Cerebellar nuclear complex (tissue), 1 donor: ENCODE data around the gene FAM9B.
"Not testable (repeated sequence)": the region's sequence is repeated elsewhere in the genome, so short reads cannot be mapped to it uniquely, and the experiment has no call there.

ENCODE experiments used
- DNase-seq, 2 experiments: peaks; one replicate each; lab custom pipeline; 2025; lab: John Stamatoyannopoulos, UW

The FAM9B gene

GRCh38 chrX:9033989-9034388, at the start of gene FAM9B:
TSS of gene FAM9B (minus strand) at chrX:9034127. CDS start at chrX:9032986, 1,141 bp downstream.
- DNase-seq: no peak

GRCh38 chrX:9081271-9081670, 47.3 kb upstream of the FAM9B start:
- no peak for DNase-seq

GRCh38 chrX:9074326-9074725, 40.4 kb upstream of the FAM9B start:
- no peak for DNase-seq

- DNase-seq: no peak
Observed at GRCh38 chrX:9072281-9072680, 38.4 kb upstream of the FAM9B start.

GRCh38 chrX:9071031-9071650, 37.2 kb upstream of the FAM9B start:
- no peak for DNase-seq

GRCh38 chrX:9069573-9069972, 35.6 kb upstream of the FAM9B start:
- no peak for DNase-seq

GRCh38 chrX:9064694-9065093, 30.8 kb upstream of the FAM9B start:
- DNase-seq: no peak

- DNase-seq: no peak
Observed at GRCh38 chrX:9062641-9063040, 28.7 kb upstream of the FAM9B start.

GRCh38 chrX:9055354-9055753, 21.4 kb upstream of the FAM9B start:
- DNase-seq: no peak

GRCh38 chrX:9052081-9052480, 18.2 kb upstream of the FAM9B start:
- DNase-seq: no peak

GRCh38 chrX:9050331-9050730, 16.4 kb upstream of the FAM9B start:
- no peak for DNase-seq

- DNase-seq: no peak
Observed at GRCh38 chrX:9048801-9049200, 14.9 kb upstream of the FAM9B start.

- no peak for DNase-seq
Observed at GRCh38 chrX:9038244-9038643, 4.3 kb upstream of the FAM9B start.

- DNase-seq: no peak
Observed at GRCh38 chrX:9037296-9037695, 3.4 kb upstream of the FAM9B start.

- no peak for DNase-seq
Observed at GRCh38 chrX:9033586-9033985, 341 bp downstream of the FAM9B start.

GRCh38 chrX:9033179-9033578, 748 bp downstream of the FAM9B start:
- DNase-seq: no peak

GRCh38 chrX:9023293-9023692, 10.6 kb downstream of the FAM9B start:
- no peak for DNase-seq

- no peak for DNase-seq
Observed at GRCh38 chrX:9019151-9019550, 14.8 kb downstream of the FAM9B start.

GRCh38 chrX:9018332-9018731, 15.6 kb downstream of the FAM9B start:
- not testable (repeated sequence) for DNase-seq

- DNase-seq: no peak
Observed at GRCh38 chrX:9003041-9003440, 30.9 kb downstream of the FAM9B start.

- no peak for DNase-seq
Observed at GRCh38 chrX:8988446-8988845, 45.5 kb downstream of the FAM9B start.

- no peak for DNase-seq
Observed at GRCh38 chrX:8987672-8988250, 46.2 kb downstream of the FAM9B start.

GRCh38 chrX:8984231-8984630, 49.7 kb downstream of the FAM9B start:
- DNase-seq: no peak

GRCh38 chrX:8981723-8982122, 52.2 kb downstream of the FAM9B start:
- no peak for DNase-seq
